GM08714 (cell line): Measurements from ENCODE around the gene UPK2.

Source experiments
- H3K4me3 ChIP-seq: fragments of 200-500 bp; sonication (Bioruptor generic); 2 replicates; pipeline ENCODE4 v1.5.1; 2014; ENCODE audit warnings: mild to moderate bottlenecking, low read length, inconsistent platforms
- ZNF274 ChIP-seq: IDR thresholded peaks from 2 replicates; pipeline ENCODE4 v1.6.1; 2012; ENCODE audit warnings: mild to moderate bottlenecking, low read depth, low read length

UPK2 gene

DNA sequence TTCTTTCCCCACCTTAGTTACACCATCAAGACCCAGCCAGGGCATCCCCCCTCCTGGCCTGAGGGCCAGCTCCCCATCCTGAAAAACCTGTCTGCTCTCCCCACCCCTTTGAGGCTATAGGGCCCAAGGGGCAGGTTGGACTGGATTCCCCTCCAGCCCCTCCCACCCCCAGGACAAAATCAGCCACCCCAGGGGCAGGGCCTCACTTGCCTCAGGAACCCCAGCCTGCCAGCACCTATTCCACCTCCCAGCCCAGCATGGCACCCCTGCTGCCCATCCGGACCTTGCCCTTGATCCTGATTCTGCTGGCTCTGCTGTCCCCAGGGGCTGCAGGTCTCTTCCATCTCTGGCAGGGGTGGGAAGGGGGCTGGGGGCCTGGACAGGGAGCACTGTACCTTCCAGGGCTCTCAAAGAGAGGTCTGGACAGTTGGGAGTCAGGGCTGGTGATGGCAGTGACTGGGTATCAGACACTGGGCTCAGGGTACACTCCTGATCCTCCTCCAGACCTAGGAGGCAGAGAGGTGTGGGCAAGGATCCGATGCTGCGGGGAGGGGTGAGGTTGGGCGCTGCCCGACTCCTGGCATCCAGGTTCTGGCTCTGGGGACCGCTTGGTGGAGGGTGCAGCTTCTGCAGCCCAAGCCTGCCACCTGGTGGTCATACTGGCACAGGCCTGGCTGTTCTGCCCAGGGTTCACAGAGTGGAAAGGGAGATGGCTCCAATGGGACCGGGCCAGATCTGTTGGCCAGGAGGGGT is at the start of gene UPK2:
TSS of gene UPK2 (plus strand) at position 205 of the 753 bp plus-strand sequence. CDS start at position 258, 53 bp downstream.
- no peak for TF ChIP-seq ZNF274

DNA sequence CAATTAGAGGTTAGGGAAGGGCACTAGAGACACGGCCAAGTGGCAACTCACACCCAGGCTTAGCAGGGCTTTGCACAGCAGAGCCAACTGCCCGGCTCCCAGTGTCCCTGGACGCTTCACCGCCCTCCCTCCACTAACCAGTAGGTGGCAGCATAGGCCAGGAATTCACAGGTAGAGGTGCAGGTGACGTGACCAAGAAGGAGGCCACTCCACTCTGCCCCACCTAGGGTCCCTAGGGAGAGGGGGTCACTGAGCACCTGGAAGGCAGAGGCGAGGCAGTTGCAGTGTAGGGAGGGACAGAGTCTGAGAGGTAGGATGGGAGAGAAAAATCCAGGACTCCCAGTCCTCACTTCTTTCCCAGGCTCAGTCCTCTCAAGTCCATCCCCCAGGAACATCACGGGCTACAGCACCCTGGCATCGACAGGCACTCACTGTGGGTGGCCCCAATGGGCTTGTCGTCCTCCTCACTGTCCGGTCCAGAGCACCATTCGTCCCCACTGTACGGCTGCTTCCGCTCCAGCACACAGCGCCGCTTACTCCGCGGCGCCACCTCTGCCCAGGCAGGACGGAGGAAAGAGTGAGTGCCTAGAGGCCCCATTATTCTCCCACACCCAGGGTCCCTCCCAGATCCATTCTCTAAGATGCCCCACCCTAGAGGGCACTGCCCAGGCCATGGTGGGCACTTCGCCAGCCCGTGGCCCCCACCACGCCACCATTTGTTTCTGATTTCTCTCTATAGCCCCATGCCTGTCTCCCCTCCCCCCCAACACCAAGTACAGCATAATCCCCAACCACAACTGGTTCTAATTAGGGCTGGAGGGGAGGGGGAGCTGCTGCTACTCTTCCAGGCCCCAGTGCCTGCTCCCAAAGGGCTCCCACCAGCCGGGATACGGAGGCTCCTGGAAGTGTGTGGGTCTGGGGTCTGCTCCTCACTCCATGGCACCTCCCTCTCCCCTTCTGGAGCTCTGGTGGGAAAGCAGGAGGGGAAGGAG is 48.8 kb upstream of the UPK2 start:
- TF ChIP-seq ZNF274 = no peak
- H3K4me3 ChIP-seq = no peak overlapping the region

More for the DNA sequence above, at the start of gene UPK2:
- no peak within 1 kb of the TSS for H3K4me3 ChIP-seq

- TF ChIP-seq ZNF274 = no peak
- no peak overlapping the region for H3K4me3 ChIP-seq
Observed at GRCh38 chr11:118908264-118908663, 47.8 kb upstream of the UPK2 start.

GRCh38 chr11:118908901-118909618 is 47.0 kb upstream of the UPK2 start:
- no peak for TF ChIP-seq ZNF274
- H3K4me3 ChIP-seq = no peak overlapping the region

DNA sequence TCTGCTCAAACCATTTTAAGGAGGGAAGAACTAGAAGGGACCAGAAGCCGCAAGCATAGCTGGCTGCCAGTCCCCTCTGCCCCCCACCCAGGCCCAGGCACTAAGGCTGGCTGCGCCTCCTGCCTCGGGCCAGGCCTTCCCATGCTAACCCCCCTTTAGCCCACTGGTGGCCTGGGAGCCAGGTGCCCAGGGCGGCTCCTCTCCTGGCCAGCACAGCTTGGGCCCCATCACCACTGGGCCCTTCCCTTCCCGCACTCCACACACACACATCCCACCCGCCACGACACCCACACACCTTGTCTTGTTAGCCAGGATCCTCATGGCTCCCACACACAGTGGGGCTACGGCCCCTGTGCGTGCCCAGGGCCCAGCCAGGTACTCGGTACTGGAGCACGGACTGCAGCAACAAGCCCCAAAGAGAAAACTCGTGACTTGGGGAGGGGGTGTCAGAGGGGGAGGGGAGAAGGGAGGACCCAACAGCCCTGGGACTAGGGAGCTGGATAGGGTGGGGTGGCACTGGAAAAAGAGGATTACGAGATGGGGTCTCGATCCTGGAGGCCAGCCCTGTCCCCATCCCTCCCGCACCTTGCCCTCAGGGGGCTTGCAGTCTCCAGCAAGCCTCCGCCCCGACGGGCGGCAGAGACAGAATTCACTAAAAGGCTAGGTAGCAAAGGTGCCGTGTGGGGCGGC is 46.3 kb upstream of the UPK2 start:
- TF ChIP-seq ZNF274 = no peak
- no peak overlapping the region for H3K4me3 ChIP-seq

DNA sequence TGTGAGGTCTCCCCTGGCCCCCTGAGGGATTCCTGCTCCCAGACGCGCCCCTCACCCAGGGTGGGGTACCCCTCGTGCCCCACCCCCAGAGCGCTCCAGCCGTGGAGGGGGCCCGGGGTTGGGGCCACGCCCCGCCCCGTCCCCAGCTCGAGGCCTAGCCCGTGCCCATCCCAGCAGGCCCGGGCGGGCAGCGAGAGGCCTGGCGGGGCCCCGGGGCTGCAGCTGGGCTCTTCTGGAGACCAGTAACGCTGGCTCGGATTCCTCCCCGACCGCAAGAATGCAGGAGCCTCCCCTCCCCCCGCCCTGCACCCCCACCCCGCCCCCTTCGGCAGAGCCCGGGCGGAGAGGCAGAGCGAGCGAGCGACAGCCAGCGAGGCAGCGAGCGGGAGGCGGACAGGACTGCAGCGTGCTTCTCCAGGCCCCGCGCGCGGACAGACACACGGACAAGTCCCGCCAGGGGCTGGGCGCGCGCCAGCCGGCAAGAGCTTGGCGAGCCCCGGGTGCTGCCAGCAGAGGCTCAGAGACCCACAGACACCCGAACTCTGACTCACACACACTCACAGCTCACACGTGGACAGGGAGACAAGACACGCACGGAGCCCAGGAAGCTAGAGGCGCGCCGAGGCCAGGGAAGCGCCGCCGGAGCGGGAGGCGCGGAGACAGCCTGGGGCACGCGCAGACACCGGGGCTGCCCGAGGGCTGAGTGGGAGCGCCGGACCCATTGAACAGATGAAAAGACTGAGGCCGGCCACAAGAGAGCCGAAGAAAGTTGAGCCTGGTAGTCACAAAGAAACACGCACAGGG is 45.6 kb upstream of the UPK2 start:
- no peak for TF ChIP-seq ZNF274
- no peak overlapping the region for H3K4me3 ChIP-seq

DNA sequence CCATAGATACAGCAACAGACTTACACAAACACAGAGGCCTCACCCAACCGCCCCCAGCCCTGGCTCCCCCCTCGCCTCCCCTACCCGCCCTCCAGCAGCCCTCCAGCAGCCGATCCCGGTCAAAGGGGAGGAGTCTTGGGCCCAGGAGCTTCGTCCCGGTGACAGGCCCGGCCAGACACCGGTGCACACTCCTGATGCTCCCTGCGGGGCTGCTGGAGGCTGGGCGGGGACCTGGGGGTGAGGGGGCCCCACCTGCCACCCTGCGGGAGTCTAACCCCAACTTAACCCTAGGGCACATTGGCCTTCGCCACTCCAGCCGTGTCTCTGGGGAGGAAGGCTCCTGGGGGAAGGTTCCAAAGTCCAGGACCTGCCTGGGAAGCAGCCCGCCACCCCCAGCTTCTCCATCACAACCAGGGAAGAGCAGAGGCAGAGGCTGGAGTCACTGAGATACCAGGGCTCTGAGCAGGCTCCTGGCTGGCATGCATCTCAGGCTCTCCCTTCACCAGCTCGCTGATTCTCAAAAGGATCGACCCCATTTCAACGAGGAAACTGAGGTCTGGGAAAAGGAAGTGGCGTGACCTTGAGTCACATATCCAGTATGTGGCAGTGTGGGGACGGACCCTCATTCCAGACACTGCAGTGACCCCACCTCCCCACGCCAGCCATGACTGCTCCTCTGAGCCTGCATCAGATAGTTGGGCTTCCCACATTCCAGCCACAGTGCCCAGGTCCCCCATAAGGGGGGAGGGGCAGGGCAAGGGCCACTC is 44.8 kb upstream of the UPK2 start:
- no peak overlapping the region for H3K4me3 ChIP-seq
- no peak for TF ChIP-seq ZNF274

DNA sequence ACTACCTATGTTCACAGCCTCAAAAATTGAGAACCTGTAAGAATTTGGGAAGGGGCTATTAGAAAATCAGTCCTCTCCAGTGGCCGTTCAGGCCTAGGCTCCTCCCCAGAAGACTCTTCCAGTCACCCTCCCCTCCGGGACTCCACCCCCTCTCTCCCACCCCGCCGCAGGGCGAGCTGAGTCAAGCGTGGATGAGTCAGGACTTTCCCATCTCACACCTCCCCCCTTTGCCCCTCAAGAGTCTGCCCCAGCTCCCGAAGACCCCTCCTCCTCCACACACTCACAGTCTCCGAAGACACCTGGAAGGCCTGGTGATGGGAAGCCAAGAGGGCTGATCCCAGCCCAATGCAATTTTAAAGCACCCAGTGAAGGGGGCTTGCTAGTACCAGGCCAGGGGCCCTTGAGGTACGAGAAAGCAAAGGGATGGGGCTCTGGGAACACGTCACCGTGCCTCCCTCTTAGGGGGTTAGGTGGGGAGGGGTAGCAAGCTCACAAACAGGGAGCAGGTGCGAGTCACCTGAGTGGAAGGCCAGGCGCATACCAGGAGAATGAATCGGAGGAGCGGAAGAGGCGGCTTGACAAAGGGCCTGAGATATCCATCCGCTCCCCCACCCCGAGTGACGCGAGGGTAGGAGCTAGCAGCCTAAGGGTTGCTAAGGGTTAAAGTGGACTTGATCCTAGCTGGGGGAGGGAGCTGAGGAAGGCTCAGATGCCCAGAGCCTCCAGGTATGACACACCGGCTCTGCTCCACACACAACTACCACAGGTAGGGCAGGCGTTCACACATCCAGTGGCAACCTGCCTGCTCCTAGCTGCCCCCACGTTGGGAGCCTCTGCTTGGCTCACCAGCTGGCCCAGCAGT is 44.0 kb upstream of the UPK2 start:
- no peak for TF ChIP-seq ZNF274
- H3K4me3 ChIP-seq = no peak overlapping the region

DNA sequence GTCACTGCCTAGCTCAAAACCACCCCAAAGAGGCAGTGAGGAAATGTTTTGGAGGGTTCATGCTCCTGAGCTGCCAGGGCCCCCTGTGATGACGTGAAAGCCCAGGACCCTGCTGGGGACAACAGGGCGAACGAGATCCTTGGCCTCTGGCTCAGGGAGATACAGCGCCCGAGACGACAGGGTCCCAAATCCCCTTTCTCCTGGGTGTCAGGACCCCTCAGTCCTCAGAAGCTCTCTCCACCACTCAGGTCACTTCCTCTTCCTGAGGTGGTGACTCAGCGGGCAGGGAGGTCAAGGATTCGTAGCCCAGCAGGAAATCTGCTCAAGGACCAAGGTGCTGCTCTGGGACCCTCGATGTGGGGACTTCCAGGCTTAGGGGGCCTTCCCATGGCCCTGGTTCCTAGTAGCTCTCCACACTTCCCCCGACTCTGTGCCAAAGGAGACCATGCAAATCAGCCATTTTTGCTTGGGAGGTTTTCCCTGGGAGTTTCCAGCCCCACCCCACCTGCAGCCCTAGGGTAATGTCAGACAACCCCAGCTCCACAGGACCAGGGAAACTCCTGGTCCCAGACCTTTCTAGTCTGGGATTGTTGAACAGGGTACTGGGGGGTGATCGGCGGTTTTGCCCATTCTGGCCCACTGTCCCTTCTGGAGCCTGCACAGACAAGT is 43.2 kb upstream of the UPK2 start:
- no peak for TF ChIP-seq ZNF274
- no peak overlapping the region for H3K4me3 ChIP-seq

DNA sequence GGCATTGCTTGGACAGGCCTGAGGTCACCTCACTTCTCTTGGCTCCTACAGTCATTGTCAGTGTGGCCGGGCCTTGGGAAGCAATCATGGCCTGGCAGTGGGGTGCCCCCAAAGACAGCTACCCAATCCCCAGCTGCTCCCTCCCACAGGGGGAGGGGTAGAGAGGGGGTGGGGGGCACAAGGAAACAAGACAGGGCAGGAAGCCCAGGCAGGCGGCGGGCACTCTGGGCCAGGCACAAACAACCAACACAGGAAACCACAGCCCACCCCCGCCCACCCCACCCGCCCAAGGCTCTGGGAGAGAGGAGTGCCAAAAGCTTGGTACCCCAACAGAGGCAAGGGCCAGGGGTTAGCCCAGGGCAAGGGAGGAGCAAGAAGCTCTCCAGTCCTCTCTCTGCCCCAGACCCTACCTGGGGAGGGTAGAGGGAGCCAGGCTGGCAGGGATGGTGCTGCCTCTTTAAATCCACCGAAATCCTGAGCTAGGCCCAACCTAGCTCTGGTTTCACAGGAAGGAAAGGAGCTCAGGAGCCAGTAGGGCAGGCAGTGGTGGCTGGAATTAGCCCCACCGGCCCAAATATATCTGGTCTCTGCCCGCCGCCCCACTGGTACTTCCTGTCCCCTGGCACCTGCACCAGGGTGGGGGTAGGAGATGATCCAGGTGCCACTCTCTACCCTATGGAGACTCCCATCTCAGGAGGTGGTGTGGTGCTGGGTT is 42.5 kb upstream of the UPK2 start:
- no peak for TF ChIP-seq ZNF274
- no peak overlapping the region; the same call in 1 of the 2 replicates for H3K4me3 ChIP-seq
